Keratinocyte (primary cell): ENCODE results near the gene CD8A. TPM values are rescaled to one million over a fixed set of nuclear protein-coding genes. Genes with fewer than 3 reads are reported as not detected.
A peak's percentile ranks its signal among the peaks of the same experiment; 100 is the strongest.

Source experiments
- DNase-seq: peaks from one replicate; pipeline ENCODE4 v3.0.0-alpha.2; 2011; ENCODE audit warnings: low read depth, missing footprints, low spot score
- FAIRE-seq: peaks from 2 replicates; lab custom pipeline; 2011; peaks lifted over from hg19 to GRCh38; lab: Jason Lieb, UNC
- H2AFZ ChIP-seq: 2 replicates; pipeline ENCODE4 v1.6.0; 2012; ENCODE audit warnings: low read length, control low read depth, inconsistent platforms; ENCODE audit not compliant: control insufficient read depth
- H3K27ac ChIP-seq: 2 replicates; pipeline ENCODE4 v1.5.1; 2011; ENCODE audit warnings: low read length; ENCODE audit not compliant: control insufficient read depth, insufficient read depth
- H3K27me3 ChIP-seq: 3 replicates; pipeline ENCODE4 v1.6.0; 2011; ENCODE audit warnings: low read length; ENCODE audit not compliant: control insufficient read depth, insufficient read depth; ENCODE audit errors: extremely low read depth
- H3K36me3 ChIP-seq, 2 experiments: 2 replicates in 1 of 2; 3 replicates in 1 of 2; pipeline ENCODE4 v1.5.1; 2011; ENCODE audit warnings: low read length in 2 of 2, mild to moderate bottlenecking in 1 of 2; ENCODE audit not compliant: control insufficient read depth in 2 of 2, insufficient read depth in 2 of 2; ENCODE audit errors: extremely low read depth in 1 of 2
- H3K4me1 ChIP-seq: 3 replicates; pipeline ENCODE4 v1.5.1; 2011; ENCODE audit warnings: low read length; ENCODE audit not compliant: control insufficient read depth, insufficient read depth; ENCODE audit errors: extremely low read depth
- H3K4me2 ChIP-seq: 3 replicates; pipeline ENCODE4 v1.6.0; 2011; ENCODE audit warnings: low read depth, low read length; ENCODE audit not compliant: control insufficient read depth, insufficient read depth; ENCODE audit errors: extremely low read depth
- H3K4me3 ChIP-seq, 3 experiments: fragments of 200-600 bp in 1 of 3; sonication (generic) in 1 of 3; 2 replicates in 2 of 3; 3 replicates in 1 of 3; pipeline ENCODE4 v1.5.1; 2011 to 2016; ENCODE audit warnings: low read length in 3 of 3, mild to moderate bottlenecking in 3 of 3, control low read depth in 2 of 3, inconsistent platforms in 1 of 3, low read depth in 1 of 3, mixed read lengths in 1 of 3, mixed run types in 1 of 3, moderate library complexity in 1 of 3; ENCODE audit not compliant: control insufficient read depth in 2 of 3, insufficient read depth in 2 of 3; ENCODE audit errors: extremely low read depth in 1 of 3
- H3K79me2 ChIP-seq: 2 replicates; pipeline ENCODE4 v1.6.0; 2012; ENCODE audit warnings: low read length; ENCODE audit not compliant: control insufficient read depth, insufficient read depth
- H3K9ac ChIP-seq: 3 replicates; pipeline ENCODE4 v1.6.0; 2011; ENCODE audit warnings: low read length; ENCODE audit not compliant: control insufficient read depth, insufficient read depth; ENCODE audit errors: extremely low read depth
- H3K9me1 ChIP-seq: 3 replicates; pipeline ENCODE4 v1.6.0; 2011; ENCODE audit warnings: low read length; ENCODE audit not compliant: control insufficient read depth, insufficient read depth; ENCODE audit errors: extremely low read depth
- H3K9me3 ChIP-seq: 2 replicates; pipeline ENCODE4 v1.5.1; 2012; ENCODE audit warnings: low read depth, low read length; ENCODE audit not compliant: control insufficient read depth
- H4K20me1 ChIP-seq: 3 replicates; pipeline ENCODE4 v1.6.0; 2011; ENCODE audit warnings: low read length; ENCODE audit not compliant: control insufficient read depth, insufficient read depth; ENCODE audit errors: extremely low read depth
- CTCF ChIP-seq, 3 experiments: IDR thresholded peaks in 1 of 3; conservative IDR thresholded peaks in 1 of 3; optimal IDR thresholded peaks in 1 of 3; 2 replicates in 2 of 3; 3 replicates in 1 of 3; pipeline versions ENCODE3 to v1.5.1; 2011; ENCODE audit warnings: low read length in 3 of 3, mild to moderate bottlenecking in 3 of 3, moderate library complexity in 2 of 3, control low read depth in 1 of 3, inconsistent platforms in 1 of 3; ENCODE audit not compliant: insufficient read depth in 2 of 3; ENCODE audit errors: extremely low read depth in 1 of 3
- EZH2 ChIP-seq: IDR thresholded peaks from one replicate; pipeline ENCODE4 v1.6.1; 2012; ENCODE audit warnings: inconsistent platforms, mild to moderate bottlenecking, low read length, moderate library complexity
- dilution Hi-C: fragments of 300-500 bp; cut with MboI; formaldehyde crosslinking; loops from one replicate; pipeline ENCODE4 v1.7.0; 2020; ENCODE audit warnings: low sequenced_read_pairs; ENCODE audit not compliant: extremely low pct_ligation_motif_present
- polyA plus RNA-seq, 5 experiments: library from polyadenylated mRNA; depleted of rRNA in 3 of 5; stranded (reverse) in 3 of 5; stranded (forward) in 1 of 5; unstranded in 1 of 5; fragments of >200 nt; gene quantifications; 1 replicate in 1 of 5; 2 replicates in 3 of 5; 3 replicates in 1 of 5; pipeline versions ENCODE4 v1.2.1 to v1.2.3, GENCODE V29; 2011 to 2012; ENCODE audit warnings: missing spikeins in 2 of 5, low read depth in 1 of 5, low replicate concordance in 1 of 5

The CD8A gene
- polyA plus RNA-seq, 1 donor (not counting 4 experiments of a cell fraction or from before 2014, with no cell fraction given), result 0.10 TPM

- Histone ChIP-seq H3K4me3 (no peak overlapping the region), H3K9me1 (no peaks in the 10 kb centered on the region), H3K4me2 (no peak overlapping the region), H4K20me1 (no peaks in the 10 kb centered on the region), H3K79me2 (peaks cover 27% of the 10 kb centered on the region), H2AFZ (no peak overlapping the region), H3K36me3 (peaks cover 2 to 7% of the 10 kb centered on the region in 2 experiments), H3K9ac (no peak overlapping the region), H3K9me3 (peaks cover 2% of the 10 kb centered on the region), H3K27me3 (no peaks in the 10 kb centered on the region), H3K4me1 (peaks cover 9% of the 10 kb centered on the region), H3K27ac (no peak overlapping the region)
- no peak for FAIRE-seq
- no peak for TF ChIP-seq EZH2
- dilution Hi-C loops, result no loop called here
- DNase-seq, result no peak
These were observed 40.4 kb downstream of the CD8A start for GRCh38 chr2:86750240-86750839.

GRCh38 chr2:86747711-86748639 lies 42.7 kb downstream of the CD8A start:
- Histone ChIP-seq H3K9me3 (peaks cover 2% of the 10 kb centered on the region), H3K27ac (peak overlapping the region; percentile 86), H2AFZ (no peak overlapping the region), H3K36me3 (peaks cover 0 to 10% of the 10 kb centered on the region in 2 experiments), H3K79me2 (peaks cover 36% of the 10 kb centered on the region), H3K4me1 (peaks cover 9% of the 10 kb centered on the region), H3K4me2 (peak overlapping the region; percentile 45), H3K27me3 (no peaks in the 10 kb centered on the region), H3K4me3 (no peak overlapping the region), H3K9me1 (no peaks in the 10 kb centered on the region), H4K20me1 (no peaks in the 10 kb centered on the region), H3K9ac (peak overlapping the region; percentile 18)
- dilution Hi-C loops, result no loop called here
- TF ChIP-seq EZH2 (no peak), CTCF (optimal IDR thresholded peaks at IDR 0.05 in 1 of 3, IDR thresholded peaks at IDR 0.05 in 1 of 3, conservative IDR thresholded peaks at IDR 0.05 in 1 of 3; ENCODE audit: extremely low read depth in 1 of 3, insufficient read depth in 2 of 3, low read length in 3 of 3) (no peak)
- no peak for FAIRE-seq
- DNase-seq, result no peak
